HepG2 (cell line): Measurements from ENCODE around the gene C19orf33. TPM values are rescaled to one million over a fixed set of nuclear protein-coding genes. Genes with fewer than 3 reads are reported as not detected.

Experiments
- ATAC-seq: fragments of 200-7000 bp; cut with Tn5 transposase; 3 replicates; pipeline ENCODE4 v1.9.1; 2020; ENCODE audit warnings: mild to moderate bottlenecking, moderate library complexity
- BruUV-seq: library from RNA; stranded (reverse); fragments of 400-500 nt; replicated peaks from 2 replicates; lab custom pipeline; 2021; lab: Mats Ljungman, UMichigan
- CTCF ChIA-PET: fragments of 300-600 bp; formaldehyde crosslinking; extraction: SDS; loops from one replicate; lab custom pipeline; 2021; ENCODE audit warnings: low total read pairs, inconsistent platforms, low intra/inter-chr PET ratio; lab: Yijun Ruan, JAX
- POLR2A ChIA-PET: fragments of 350-600 bp; sonication (Branson Sonifier 250); formaldehyde crosslinking; loops from one replicate; lab custom pipeline; 2020; ENCODE audit warnings: antibody characterized with exemption, inconsistent platforms; lab: Yijun Ruan, JAX
- DNase-seq: peaks from one replicate; pipeline ENCODE4 v3.0.0-alpha.2; 2015; ENCODE audit warnings: low spot score
- FAIRE-seq: peaks from 3 replicates; lab custom pipeline; 2011; peaks lifted over from hg19 to GRCh38; lab: Jason Lieb, UNC
- H2AFZ ChIP-seq: one replicate; pipeline ENCODE4 v1.6.1; 2011; ENCODE audit warnings: low read length, inconsistent platforms
- H3K27ac ChIP-seq: fragments of 300-600 bp; 3 replicates; pipeline ENCODE4 v1.8.0; 2011; ENCODE audit warnings: mixed run types, mild to moderate bottlenecking, mixed read lengths, low read length, inconsistent platforms; ENCODE audit not compliant: insufficient read depth; ENCODE audit errors: extremely low read length
- H3K27me3 ChIP-seq, 2 experiments: fragments of 200-600 bp in 1 of 2; 2 replicates in 1 of 2; 3 replicates in 1 of 2; pipeline versions ENCODE4 v1.6.0 to v1.8.0; 2011; ENCODE audit warnings: low read length in 2 of 2, mild to moderate bottlenecking in 2 of 2, moderate library complexity in 2 of 2, inconsistent platforms in 1 of 2; ENCODE audit not compliant: insufficient read depth in 2 of 2, control insufficient read depth in 1 of 2
- H3K36me3 ChIP-seq, 2 experiments: fragments of 200-600 bp in 1 of 2; replicated peaks in 1 of 2; 2 replicates in 1 of 2; 3 replicates in 1 of 2; pipeline versions ENCODE4 v1.5.1 to v1.8.0; 2011; ENCODE audit warnings: low read length in 2 of 2, inconsistent platforms in 1 of 2; ENCODE audit not compliant: insufficient read depth in 2 of 2, control insufficient read depth in 1 of 2
- H3K4me1 ChIP-seq: 2 replicates; pipeline ENCODE4 v1.5.1; 2012; ENCODE audit warnings: low read length, inconsistent platforms; ENCODE audit not compliant: insufficient read depth
- H3K4me2 ChIP-seq: 2 replicates; pipeline ENCODE4 v1.6.0; 2011; ENCODE audit warnings: low read depth, low read length, inconsistent platforms
- H3K4me3 ChIP-seq, 3 experiments: fragments of 200-600 bp in 1 of 3; sonication (generic), shearing (Covaris generic) in 1 of 3; replicated peaks in 1 of 3; 2 replicates each; pipeline ENCODE4 v1.5.1; 2011 to 2016; ENCODE audit warnings: low read length in 3 of 3, inconsistent platforms in 2 of 3, low read depth in 2 of 3, mild to moderate bottlenecking in 2 of 3, control low read depth in 1 of 3, mixed read lengths in 1 of 3; ENCODE audit not compliant: insufficient read depth in 1 of 3
- H3K79me2 ChIP-seq: one replicate; pipeline ENCODE4 v1.6.1; 2011; ENCODE audit warnings: low read length, inconsistent platforms; ENCODE audit not compliant: insufficient read depth
- H3K9ac ChIP-seq: 2 replicates; pipeline ENCODE4 v1.6.0; 2011; ENCODE audit warnings: mild to moderate bottlenecking, low read depth, low read length, inconsistent platforms; ENCODE audit not compliant: insufficient read depth
- H3K9me3 ChIP-seq: 2 replicates; pipeline ENCODE4 v1.5.1; 2012; ENCODE audit warnings: mild to moderate bottlenecking, low read length
- H4K20me1 ChIP-seq: 2 replicates; pipeline ENCODE4 v1.6.0; 2011; ENCODE audit warnings: inconsistent platforms, mild to moderate bottlenecking, low read length, moderate library complexity; ENCODE audit not compliant: insufficient read depth
- FOXJ3 ChIP-seq: sonication (generic); formaldehyde crosslinking; IDR thresholded peaks from 2 replicates; pipeline ENCODE4 v1.4.0; 2020; ENCODE audit warnings: missing genetic modification reagents, mild to moderate bottlenecking, borderline replicate concordance
- NR0B2 ChIP-seq: sonication (generic); formaldehyde crosslinking; IDR thresholded peaks from 2 replicates; pipeline ENCODE4 v1.4.0; 2020; ENCODE audit warnings: mild to moderate bottlenecking, missing genetic modification reagents
- PHB2 ChIP-seq: fragments of 450-650 bp; IDR thresholded peaks from 2 replicates; pipeline ENCODE4 v1.6.1; 2018; ENCODE audit not compliant: partially characterized antibody
- SETDB1 ChIP-seq: sonication (generic); formaldehyde crosslinking; IDR thresholded peaks from 2 replicates; pipeline ENCODE4 v1.5.1; 2020; ENCODE audit warnings: missing genetic modification reagents, mild to moderate bottlenecking, borderline replicate concordance
- STAT5B ChIP-seq: sonication (generic); formaldehyde crosslinking; IDR thresholded peaks from 2 replicates; pipeline ENCODE4 v1.4.0; 2020; ENCODE audit warnings: missing genetic modification reagents
- ZNF207 ChIP-seq: fragments of 450-650 bp; IDR thresholded peaks from 2 replicates; pipeline ENCODE4 v1.6.1; 2016; ENCODE audit warnings: antibody characterized with exemption, borderline replicate concordance
- ZNF335 ChIP-seq: sonication (generic); formaldehyde crosslinking; IDR thresholded peaks from 2 replicates; pipeline ENCODE4 v1.4.0; 2020; ENCODE audit warnings: missing genetic modification reagents
- ZNF382 ChIP-seq: sonication (generic); formaldehyde crosslinking; IDR thresholded peaks from 2 replicates; pipeline ENCODE4 v1.5.0; 2020; ENCODE audit warnings: missing genetic modification reagents, mild to moderate bottlenecking, borderline replicate concordance
- ZNF558 ChIP-seq: sonication (generic); formaldehyde crosslinking; IDR thresholded peaks from 2 replicates; pipeline ENCODE4 v1.9.0; 2022; ENCODE audit warnings: mild to moderate bottlenecking, missing genetic modification reagents, borderline replicate concordance
- WGBS: methylation state at CpG from one replicate; pipeline ENCODE4 v1.1.6; 2017; ENCODE audit warnings: low lambda C conversion rate; 5-methylcytosine and 5-hydroxymethylcytosine counted together
- in situ Hi-C: cut with HindIII; loops from 2 replicates; pipeline ENCODE4 v1.10.0; 2017; ENCODE audit warnings: low pct_unique_long_range_greater_than_20kb; ENCODE audit not compliant: extremely low pct_ligation_motif_present
- intact Hi-C: fragments of 100-400 bp; cut with micrococcal nuclease; formaldehyde crosslinking; loops from one replicate; pipeline ENCODE4 v1.10.0; 2022; ENCODE audit not compliant: unreplicated experiment
- polyA plus RNA-seq, 8 experiments: library from polyadenylated mRNA; depleted of rRNA in 3 of 8; stranded (reverse) in 7 of 8; unstranded in 1 of 8; fragments of >200 nt; fragmentation: Illumina TruSeq in 4 of 8; extraction: Trizol in 4 of 8; gene quantifications; 2 replicates each; pipeline versions ENCODE4 v1.2.1 to v1.2.3, GENCODE V29; 2011 to 2016; ENCODE audit warnings: low read depth in 4 of 8, missing spikeins in 1 of 8, mixed read lengths in 1 of 8; ENCODE audit not compliant: insufficient read depth in 1 of 8
- total RNA-seq, 5 experiments: library from RNA; depleted of rRNA; stranded (reverse); fragments of >200 nt; fragmentation: Illumina TruSeq; extraction: Trizol; gene quantifications; 2 replicates each; pipeline ENCODE4 v1.2.3, GENCODE V29; 2016; ENCODE audit warnings: low read depth in 1 of 5
- TF ChIP-seq, protein P1 (sequence below): sonication (generic); formaldehyde crosslinking; IDR thresholded peaks from 2 replicates; pipeline ENCODE4 v1.4.0; 2020; ENCODE audit warnings: mild to moderate bottlenecking, missing genetic modification reagents
- TF ChIP-seq, protein P2 (sequence below): sonication (generic); formaldehyde crosslinking; IDR thresholded peaks from 2 replicates; pipeline ENCODE4 v1.4.0; 2020; ENCODE audit warnings: missing genetic modification reagents

The C19orf33 gene
- total and polyA plus RNA-seq, 2 of the 13 experiments (the other 11 are each of a cell fraction or from before 2014, with no cell fraction given), result 2.5 to 3.3 TPM

DNA sequence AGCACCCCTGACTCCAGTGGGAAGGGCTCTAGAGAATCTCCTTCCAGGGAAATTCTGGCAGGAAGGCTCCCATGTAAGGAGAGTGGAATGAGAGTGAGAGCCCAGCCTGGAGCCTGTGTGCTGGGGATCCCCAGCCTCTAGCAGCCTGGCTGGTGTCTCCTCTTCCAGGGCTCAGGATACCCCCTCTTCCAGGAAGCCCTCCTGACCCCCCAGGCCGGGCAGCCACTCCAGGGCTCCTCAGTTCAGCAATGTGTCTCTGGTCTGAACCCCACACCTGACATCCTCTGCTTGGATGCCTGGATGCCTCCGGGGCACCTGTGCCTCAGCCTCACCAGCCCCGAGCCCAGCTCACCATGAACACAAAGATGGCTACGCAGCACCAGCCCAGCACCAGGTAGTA, 3.0 kb downstream of the C19orf33 start (continued):
- TF ChIP-seq, protein P1, sequence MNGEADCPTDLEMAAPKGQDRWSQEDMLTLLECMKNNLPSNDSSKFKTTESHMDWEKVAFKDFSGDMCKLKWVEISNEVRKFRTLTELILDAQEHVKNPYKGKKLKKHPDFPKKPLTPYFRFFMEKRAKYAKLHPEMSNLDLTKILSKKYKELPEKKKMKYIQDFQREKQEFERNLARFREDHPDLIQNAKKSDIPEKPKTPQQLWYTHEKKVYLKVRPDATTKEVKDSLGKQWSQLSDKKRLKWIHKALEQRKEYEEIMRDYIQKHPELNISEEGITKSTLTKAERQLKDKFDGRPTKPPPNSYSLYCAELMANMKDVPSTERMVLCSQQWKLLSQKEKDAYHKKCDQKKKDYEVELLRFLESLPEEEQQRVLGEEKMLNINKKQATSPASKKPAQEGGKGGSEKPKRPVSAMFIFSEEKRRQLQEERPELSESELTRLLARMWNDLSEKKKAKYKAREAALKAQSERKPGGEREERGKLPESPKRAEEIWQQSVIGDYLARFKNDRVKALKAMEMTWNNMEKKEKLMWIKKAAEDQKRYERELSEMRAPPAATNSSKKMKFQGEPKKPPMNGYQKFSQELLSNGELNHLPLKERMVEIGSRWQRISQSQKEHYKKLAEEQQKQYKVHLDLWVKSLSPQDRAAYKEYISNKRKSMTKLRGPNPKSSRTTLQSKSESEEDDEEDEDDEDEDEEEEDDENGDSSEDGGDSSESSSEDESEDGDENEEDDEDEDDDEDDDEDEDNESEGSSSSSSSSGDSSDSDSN (CRISPR knock-in tag), result no peak
- TF ChIP-seq SETDB1, result no peak
- no peak for TF ChIP-seq ZNF558 (CRISPR knock-in tag)

GRCh38 chr19:38307597-38307996, 3.5 kb downstream of the C19orf33 start:
- no peak overlapping the region for H2AFZ ChIP-seq
- H3K27me3 ChIP-seq, result no peaks in the 10 kb centered on the region
- FAIRE-seq (no peak), ATAC-seq (no peak), DNase-seq (no peak)
- H3K9me3 ChIP-seq, result no peaks in the 10 kb centered on the region
- H4K20me1 ChIP-seq, result no peaks in the 10 kb centered on the region
- H3K4me3 ChIP-seq, result no peak overlapping the region
- H3K4me2 ChIP-seq, result no peak overlapping the region
- WGBS, result 90% methylated on average over 3 of the region's 8 CpGs
- no peak overlapping the region for H3K27ac ChIP-seq
- TF ChIP-seq ZNF207 (no peak), NR0B2 (CRISPR knock-in tag) (no peak), FOXJ3 (CRISPR knock-in tag) (no peak), ZNF335 (CRISPR knock-in tag) (no peak), ZNF382 (CRISPR knock-in tag) (no peak), STAT5B (CRISPR knock-in tag) (no peak), PHB2 (no peak)
- TF ChIP-seq, protein P2, sequence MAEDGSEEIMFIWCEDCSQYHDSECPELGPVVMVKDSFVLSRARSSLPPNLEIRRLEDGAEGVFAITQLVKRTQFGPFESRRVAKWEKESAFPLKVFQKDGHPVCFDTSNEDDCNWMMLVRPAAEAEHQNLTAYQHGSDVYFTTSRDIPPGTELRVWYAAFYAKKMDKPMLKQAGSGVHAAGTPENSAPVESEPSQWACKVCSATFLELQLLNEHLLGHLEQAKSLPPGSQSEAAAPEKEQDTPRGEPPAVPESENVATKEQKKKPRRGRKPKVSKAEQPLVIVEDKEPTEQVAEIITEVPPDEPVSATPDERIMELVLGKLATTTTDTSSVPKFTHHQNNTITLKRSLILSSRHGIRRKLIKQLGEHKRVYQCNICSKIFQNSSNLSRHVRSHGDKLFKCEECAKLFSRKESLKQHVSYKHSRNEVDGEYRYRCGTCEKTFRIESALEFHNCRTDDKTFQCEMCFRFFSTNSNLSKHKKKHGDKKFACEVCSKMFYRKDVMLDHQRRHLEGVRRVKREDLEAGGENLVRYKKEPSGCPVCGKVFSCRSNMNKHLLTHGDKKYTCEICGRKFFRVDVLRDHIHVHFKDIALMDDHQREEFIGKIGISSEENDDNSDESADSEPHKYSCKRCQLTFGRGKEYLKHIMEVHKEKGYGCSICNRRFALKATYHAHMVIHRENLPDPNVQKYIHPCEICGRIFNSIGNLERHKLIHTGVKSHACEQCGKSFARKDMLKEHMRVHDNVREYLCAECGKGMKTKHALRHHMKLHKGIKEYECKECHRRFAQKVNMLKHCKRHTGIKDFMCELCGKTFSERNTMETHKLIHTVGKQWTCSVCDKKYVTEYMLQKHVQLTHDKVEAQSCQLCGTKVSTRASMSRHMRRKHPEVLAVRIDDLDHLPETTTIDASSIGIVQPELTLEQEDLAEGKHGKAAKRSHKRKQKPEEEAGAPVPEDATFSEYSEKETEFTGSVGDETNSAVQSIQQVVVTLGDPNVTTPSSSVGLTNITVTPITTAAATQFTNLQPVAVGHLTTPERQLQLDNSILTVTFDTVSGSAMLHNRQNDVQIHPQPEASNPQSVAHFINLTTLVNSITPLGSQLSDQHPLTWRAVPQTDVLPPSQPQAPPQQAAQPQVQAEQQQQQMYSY (CRISPR knock-in tag), result no peak
- H3K4me1 ChIP-seq, result peaks cover 22% of the 10 kb centered on the region
- CTCF ChIA-PET, result no interaction called here
- POLR2A ChIA-PET, result no interaction called here
- H3K36me3 ChIP-seq, result peaks cover 3 to 6% of the 10 kb centered on the region in 2 experiments; a peak in 3 of 5 replicates
- in situ Hi-C loops, result no loop called here
- H3K9ac ChIP-seq, result no peak overlapping the region
- intact Hi-C loops, result no loop called here
- no peaks in the 10 kb centered on the region for H3K79me2 ChIP-seq
- BruUV-seq, result no TSS peak
